ENCODE measurements around the gene ASAP3.

DNA sequence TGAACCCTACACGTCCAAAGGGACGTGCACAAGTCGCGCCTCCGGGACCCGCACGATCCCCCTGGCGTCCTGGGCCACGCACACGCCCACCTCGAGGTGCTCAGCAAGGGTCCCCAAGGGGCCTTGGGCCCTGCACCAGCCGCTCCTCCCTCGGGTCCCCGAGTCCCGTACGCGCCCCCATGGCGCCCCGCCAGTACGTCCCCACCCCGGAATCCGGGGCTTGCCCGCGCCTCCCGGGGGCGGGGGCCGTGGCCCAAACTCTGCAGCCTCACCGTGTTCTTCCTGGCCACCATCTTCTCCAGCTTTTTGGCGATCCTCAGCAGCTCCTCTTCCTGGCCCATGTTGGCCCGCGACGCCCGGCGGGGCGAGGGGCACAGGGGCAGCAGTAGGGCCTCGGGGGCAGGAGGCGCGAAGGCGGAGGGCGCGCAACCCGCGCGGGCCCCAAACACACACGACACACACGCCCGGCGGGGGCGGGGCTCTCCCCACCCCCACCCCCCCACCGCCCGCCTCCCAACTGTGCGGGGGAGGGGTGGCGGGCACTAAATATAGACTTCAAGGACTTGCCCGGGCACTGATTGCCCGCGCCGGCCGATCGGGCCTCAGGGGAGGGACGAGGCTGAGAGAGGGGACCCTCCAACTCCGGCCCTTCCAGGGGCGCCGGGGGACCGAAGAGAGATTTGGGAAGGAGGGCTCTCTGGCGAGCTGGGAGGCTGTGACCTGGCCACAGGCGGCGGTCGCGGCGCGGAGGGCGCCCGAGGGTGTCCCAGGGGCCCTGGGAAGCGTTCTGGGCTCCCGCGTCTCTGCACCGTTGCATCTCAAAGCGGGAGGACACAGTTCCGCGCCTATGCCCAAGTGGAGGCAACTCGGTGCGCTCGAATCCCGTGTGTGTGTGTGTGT is 59.4 kb downstream of the ASAP3 start, which contains the start of gene TCEA3:
- TF ChIP-seq, protein P1, sequence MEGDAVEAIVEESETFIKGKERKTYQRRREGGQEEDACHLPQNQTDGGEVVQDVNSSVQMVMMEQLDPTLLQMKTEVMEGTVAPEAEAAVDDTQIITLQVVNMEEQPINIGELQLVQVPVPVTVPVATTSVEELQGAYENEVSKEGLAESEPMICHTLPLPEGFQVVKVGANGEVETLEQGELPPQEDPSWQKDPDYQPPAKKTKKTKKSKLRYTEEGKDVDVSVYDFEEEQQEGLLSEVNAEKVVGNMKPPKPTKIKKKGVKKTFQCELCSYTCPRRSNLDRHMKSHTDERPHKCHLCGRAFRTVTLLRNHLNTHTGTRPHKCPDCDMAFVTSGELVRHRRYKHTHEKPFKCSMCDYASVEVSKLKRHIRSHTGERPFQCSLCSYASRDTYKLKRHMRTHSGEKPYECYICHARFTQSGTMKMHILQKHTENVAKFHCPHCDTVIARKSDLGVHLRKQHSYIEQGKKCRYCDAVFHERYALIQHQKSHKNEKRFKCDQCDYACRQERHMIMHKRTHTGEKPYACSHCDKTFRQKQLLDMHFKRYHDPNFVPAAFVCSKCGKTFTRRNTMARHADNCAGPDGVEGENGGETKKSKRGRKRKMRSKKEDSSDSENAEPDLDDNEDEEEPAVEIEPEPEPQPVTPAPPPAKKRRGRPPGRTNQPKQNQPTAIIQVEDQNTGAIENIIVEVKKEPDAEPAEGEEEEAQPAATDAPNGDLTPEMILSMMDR (IDR thresholded peaks at IDR 0.05; ENCODE audit: borderline replicate concordance, extremely low read depth, low read length, poor library complexity, severe bottlenecking), result no peak
- TF ChIP-seq EZH2 (IDR thresholded peaks at IDR 0.05; ENCODE audit: borderline replicate concordance, low read depth, low read length, severe bottlenecking), result no peak
